Suprapubic skin (tissue), 3 donors: ENCODE data around the gene TRAT1.

Experiments
- CTCF ChIP-seq, 2 donors: fragments of 200-600 bp in 1 of 2; fragments of 450-650 bp in 1 of 2; sonication (generic) in 1 of 2; IDR thresholded peaks; one replicate each; pipeline ENCODE4 v1.5.1; 2016 to 2019; ENCODE audit warnings: antibody characterized with exemption in 2 of 2, mild to moderate bottlenecking in 1 of 2, moderate library complexity in 1 of 2
- EP300 ChIP-seq: sonication (generic); formaldehyde crosslinking; IDR thresholded peaks from one replicate; pipeline ENCODE4 v1.6.1; 2017; ENCODE audit warnings: antibody characterized with exemption

DNA sequence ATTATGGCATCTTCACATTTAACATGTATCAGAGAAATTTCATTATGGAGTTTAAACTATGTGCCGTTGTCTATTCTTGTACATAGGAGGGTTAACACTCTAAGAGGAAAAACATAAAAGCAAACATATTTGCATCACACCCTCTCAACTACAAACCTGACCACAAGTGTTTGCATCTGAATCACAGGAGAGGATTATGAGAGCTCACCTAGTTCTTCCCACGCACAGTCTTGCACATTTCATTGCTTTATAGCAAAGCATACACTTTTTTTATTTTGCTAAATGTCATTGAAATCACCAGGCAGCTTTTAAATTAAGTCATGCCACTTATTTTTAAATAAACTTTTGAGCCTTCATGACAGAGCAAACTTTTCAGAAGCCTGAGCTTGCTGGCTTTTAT is 12.5 kb downstream of the TRAT1 start:
- TF ChIP-seq CTCF (IDR thresholded peaks at IDR 0.05) = no peak
- TF ChIP-seq EP300 = no peak
